GM12801 (cell line): Measurements from ENCODE around the gene DPF3.

ENCODE experiments used
- TF ChIP-seq, protein P1 (sequence below): IDR thresholded peaks from one replicate; pipeline ENCODE4 v1.5.1; 2011; ENCODE audit warnings: control low read depth; ENCODE audit not compliant: insufficient read length; ENCODE audit errors: extremely low read depth

The DPF3 gene

DNA sequence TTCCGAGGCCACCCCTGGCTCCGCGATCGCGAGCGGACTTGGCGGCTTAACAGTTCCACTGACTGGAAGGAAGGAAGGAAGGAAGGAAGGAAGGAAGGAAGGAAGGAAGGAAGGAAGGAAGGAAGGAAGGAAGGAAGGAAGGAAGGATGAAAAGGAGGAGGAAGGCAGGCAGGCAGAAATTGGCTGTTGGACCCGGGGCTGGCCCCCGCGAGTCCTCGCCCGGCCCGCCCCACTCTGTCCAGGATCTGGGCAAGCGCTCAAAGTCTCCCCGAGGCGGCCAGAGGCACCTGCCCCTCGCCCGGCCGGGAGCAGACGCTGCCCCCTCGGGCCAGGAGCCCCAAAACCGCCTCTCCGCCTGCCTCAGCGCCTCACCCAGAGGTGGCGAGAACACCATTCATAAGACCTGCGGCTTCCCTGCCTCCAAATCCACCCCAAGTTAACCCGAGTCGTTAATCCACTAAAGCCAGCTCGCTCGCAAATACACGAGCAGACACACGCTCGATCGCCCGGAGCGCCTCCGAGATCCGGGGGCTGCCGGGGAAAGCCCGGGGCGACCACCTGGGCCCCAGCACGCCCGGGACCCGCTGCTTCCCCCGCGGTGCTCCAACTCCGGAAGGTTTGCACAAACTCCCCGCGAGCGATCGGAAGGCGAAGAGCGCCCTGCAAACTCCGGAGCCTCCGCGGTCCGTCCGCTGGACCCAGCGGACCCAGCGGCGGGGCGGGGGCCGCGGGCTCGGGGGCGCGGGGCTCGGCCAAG lies 844 bp downstream of the DPF3 start:
- TF ChIP-seq, protein P1, sequence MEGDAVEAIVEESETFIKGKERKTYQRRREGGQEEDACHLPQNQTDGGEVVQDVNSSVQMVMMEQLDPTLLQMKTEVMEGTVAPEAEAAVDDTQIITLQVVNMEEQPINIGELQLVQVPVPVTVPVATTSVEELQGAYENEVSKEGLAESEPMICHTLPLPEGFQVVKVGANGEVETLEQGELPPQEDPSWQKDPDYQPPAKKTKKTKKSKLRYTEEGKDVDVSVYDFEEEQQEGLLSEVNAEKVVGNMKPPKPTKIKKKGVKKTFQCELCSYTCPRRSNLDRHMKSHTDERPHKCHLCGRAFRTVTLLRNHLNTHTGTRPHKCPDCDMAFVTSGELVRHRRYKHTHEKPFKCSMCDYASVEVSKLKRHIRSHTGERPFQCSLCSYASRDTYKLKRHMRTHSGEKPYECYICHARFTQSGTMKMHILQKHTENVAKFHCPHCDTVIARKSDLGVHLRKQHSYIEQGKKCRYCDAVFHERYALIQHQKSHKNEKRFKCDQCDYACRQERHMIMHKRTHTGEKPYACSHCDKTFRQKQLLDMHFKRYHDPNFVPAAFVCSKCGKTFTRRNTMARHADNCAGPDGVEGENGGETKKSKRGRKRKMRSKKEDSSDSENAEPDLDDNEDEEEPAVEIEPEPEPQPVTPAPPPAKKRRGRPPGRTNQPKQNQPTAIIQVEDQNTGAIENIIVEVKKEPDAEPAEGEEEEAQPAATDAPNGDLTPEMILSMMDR: no peak

DNA sequence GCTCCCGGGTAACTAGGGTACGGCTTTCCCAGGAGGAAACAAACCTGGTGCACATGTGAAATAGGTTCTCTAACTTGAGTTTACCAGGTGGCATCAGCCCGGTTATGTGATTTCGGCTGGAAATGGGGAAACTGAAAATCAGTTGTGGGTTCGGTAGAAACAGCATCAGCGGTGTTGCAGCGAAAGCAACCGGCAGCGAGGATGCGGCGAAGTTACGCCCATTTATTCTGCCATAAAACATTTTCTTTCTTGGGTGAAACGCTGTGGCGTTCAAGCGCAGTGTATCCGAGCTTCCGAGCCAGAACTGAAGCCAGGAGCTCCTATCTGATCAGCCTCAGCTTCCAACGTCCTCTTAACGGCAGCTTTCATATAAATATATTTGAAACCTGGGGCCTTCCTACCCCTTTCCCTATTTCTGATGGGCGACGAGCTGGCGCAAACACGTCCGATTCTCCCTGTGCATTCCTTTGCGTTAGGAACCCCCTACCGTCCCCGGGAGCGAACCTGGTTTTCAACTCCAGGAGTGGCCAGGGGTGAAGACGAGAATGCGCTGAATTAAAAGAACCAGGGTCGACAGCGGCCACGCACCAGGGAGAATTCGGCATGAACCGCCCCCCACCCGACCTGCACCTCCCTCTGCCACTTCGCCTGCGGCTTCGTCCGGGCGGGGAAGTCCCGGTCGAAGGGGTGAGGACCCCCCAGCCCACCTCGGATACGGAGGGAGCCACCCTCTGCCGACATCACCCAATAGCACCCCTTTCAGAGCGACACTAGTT lies 1.6 kb downstream of the DPF3 start:
- TF ChIP-seq, protein P1: no peak

DNA sequence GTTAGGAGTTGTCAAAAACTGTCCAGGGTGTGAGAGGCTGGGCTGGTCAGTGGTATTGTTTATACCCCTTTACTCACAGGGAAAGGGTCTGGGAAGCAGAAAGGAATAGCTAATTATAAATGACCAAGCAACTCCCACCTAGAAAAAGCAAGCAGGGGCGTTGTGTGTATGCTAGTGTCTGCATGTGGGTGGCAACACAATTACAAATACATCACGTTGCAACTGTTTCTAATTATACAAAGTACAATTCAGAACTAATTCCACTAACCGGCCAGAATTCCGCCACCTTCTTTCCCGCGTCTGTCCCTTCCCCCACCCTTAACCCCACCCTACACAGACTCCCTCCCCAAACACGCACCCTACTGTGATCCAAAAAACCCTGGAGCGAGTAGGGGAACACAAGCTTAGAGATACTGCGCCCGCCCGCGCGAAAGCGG lies 2.2 kb downstream of the DPF3 start:
- TF ChIP-seq, protein P1: no peak

DNA sequence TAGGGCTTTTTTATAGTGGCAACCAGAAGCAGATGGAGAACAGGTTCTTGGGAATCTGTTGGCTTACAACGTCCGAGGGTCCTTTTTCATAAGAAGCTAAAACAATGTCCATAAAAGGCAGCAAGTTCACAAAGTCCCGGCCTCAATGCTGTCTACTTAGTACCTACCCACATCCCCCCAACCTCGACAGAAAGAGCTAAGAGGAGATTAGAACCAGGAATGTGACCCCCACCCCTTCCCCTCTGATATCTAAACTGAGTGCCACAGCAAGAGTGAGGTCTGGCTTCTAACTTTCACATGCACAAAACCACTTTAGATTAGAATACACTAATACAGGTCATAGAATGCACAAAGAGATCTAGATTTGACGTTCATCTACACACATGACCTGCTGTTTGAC lies 4.5 kb downstream of the DPF3 start:
- TF ChIP-seq, protein P1: no peak

DNA sequence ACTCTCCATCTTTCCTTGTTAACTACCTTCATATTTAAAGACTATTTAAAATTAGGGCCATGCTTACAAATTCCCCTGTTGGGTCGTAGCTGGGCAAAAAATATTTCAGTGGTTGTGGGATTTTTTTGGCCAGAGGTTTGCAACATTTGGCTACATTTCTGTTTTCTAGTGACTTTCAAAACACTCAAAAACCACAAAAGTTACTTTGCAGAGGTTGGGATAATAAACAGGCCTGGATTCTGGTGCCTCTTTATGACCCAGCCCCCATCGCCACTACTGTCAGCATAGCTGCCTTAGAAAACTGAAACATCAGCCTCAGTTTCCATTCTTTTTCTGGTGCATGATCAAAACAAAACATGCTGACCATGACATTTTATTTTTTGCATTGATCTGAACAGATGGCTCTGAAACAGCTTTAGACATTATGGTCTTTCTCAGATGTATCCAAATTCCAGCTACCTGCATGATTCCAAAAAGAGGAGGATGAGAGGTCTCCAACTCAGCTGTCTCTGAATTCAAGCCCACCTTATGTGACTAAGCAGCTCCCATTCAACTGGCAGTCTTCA lies 5.2 kb downstream of the DPF3 start:
- TF ChIP-seq, protein P1: no peak

DNA sequence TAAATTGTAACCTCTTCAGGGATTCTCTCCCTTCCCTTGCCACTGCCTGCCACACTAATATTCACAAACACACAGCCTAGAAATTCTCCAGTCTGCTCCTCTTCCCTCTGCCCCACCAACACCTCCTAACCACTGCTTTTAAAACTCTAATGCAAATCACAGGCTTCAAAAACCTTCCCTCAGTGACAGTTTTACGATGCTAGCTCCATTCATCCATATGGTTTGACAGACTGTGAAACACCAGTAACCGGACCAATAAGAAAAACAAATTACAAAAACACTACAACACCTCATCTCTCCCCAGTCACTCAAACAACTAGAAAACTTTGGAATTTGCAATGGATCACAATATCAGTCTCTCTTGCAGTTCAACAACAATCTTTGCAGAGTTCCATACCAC lies 5.7 kb downstream of the DPF3 start:
- TF ChIP-seq, protein P1: no peak

DNA sequence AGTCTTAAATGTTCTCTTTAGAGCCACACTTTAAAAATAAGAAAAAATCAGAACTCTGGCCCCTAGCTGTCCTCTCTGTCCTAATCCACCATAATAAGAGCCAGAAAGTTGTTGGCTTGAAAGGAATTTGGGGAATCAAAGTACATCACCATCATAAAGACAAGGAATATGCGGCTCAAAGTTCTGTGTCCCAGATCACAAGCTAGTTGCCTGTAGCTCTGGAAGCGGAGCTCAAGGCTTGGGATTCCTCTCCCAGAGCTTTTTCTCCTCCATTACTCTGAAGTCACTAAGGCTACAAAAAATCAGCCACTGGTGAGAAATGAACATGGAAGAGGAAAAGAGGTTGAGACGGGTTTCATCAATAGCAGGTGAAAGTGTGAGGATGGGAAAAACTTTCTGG lies 6.4 kb downstream of the DPF3 start:
- TF ChIP-seq, protein P1: no peak
